ENCODE measurements around the gene THBS1.

- TF ChIP-seq CTCF (IDR thresholded peaks at IDR 0.05): no peak
- no peak for TF ChIP-seq FOXJ3 (CRISPR knock-in tag; IDR thresholded peaks at IDR 0.05; ENCODE audit: borderline replicate concordance)
- TF ChIP-seq ZNF416 (CRISPR knock-in tag; IDR thresholded peaks at IDR 0.05): no peak
These were observed 6.5 kb upstream of the THBS1 start for GRCh38 chr15:39574427-39574826.
